DMS114 treated with DMSO at 0.1 percent for 48 hours (cell line): Measurements from ENCODE around the gene FHIT.
"Not testable (repeated sequence)": the region's sequence is repeated elsewhere in the genome, so short reads cannot be mapped to it uniquely, and the experiment has no call there.

ENCODE experiments used
- DNase-seq: peaks from one replicate; lab custom pipeline; 2025; ENCODE audit not compliant: unreplicated experiment; lab: John Stamatoyannopoulos, UW

FHIT gene

DNA sequence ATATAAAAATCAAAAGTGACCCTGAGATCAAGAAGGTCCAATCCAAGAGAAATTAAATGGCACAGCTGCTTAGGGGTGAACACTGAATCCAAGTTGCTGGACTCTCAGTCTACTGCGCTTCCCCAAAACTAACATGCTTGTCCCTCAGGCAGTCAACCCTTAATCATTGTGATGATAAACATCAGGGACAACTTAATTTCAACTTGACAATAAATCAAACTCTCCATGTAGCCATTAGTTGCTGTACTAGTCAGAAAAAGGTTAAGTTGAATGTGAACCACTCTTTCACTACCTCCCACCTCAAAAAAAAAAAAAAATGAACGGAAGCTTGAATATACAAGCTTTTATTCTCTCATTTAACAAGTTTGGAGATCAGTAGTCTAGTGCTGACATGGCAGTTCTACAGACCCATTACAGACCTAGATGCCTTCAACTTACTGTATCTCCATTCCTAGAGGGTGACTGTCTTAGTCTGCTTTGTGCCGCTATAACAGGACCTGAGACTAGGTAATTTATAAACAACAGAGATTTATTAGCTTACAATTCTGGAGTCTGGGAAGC, 185.7 kb downstream of the FHIT start:
- no peak for DNase-seq

DNA sequence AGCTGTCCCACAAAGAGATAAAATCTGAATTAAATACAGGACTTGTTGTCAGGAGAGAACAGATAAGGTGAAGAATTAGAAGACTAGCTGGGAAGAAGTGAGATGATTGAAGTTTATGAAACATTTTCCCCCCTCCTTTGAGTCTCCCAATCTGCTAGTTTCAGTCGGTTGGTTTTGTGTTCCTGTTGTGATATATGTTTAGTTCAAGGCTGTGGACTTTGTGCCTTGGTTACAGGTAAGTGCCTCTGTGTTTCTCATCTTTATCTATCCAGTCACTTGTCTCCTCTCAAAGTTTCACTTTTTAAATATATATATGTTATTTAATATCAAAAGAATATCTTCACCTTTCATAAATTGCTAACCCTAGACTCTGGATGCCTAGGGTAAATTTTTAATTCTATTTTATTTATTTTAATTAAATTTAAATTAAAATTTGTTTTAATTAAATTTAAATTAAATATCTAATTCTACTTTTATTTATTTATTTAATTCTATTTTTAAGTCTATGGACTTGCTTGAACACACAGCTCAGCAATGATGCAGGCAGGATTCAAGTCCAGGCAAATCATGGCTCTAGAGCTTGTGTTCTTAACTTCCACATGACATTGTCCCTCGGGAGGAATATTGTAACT, 190.0 kb downstream of the FHIT start:
- no peak for DNase-seq

DNA sequence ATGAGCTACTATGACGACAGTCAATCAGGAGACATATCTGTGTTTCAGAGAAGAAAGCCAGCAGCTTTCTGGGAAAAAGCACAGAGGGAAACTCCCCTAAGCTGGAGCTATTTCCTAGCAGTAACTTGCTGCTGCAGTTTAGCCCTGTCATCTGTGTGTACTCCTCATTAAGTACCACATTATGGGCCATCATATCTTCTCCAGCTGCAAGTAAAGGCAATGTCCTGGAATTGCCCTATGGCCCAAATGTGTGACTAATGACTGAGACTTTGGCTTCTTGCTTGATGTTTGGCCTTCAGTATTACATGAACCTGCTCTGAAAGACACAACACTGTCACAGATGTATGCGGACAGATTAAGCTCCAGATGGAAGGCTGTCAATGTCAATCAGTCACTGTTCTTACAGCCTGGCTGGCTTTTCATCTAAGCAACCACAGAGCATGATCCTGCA, 190.8 kb downstream of the FHIT start:
- DNase-seq = no peak

DNA sequence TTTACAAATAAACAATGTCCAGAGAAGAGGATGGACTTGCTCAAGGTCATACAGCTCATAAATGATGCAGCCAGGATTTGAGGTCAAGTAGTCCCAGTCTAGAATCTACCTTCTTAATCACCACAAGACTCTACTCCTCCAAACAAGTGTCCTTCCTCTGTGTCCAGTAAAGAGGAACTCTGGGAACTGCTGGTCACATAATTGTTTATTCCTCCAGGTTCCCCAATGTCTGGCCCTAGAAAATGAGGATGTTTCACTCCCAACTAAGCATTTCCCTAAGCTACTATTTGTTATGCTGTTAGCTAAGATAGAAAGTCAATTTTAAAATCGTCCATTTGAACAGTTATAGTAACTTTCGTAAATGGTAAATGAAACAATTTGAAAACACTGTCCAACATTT, 192.4 kb downstream of the FHIT start:
- no peak for DNase-seq

DNA sequence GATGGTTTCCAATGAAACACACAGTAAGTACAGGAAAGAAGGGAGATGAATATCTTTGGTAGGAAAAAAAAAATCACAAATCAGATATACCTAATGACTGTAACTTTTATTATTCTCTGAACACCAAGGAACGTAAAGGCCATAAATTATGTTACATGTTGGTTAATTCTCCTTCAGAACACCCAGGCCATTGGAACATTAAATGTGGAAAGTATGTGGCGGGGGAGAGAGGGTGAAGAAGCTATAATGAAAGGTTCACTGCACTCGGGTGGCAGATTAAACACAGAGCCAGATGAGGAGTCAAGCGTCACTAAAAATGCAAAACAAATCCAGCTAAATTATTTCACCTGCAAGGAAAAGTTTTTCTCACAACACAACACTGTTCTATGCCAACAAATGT, 193.8 kb downstream of the FHIT start:
- no peak for DNase-seq

DNA sequence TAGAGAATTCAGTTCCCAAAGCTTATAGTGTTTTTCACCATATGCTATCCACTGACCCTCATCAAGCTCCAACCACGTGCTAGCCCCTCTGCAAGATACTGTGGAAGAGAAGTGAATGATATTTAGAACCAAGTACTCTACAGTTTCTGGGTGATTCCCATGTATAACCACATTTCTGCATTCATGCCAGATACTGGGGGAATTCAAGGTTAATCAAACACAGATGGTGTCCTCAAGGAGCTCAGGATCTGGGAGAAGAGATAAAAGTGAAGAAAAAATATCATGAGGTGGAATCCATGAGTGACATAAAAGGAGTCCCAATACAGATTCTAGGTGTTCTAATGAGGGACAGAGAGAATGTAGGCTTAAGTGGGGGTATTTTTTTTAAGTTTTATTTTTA, 195.8 kb downstream of the FHIT start:
- no peak for DNase-seq

DNA sequence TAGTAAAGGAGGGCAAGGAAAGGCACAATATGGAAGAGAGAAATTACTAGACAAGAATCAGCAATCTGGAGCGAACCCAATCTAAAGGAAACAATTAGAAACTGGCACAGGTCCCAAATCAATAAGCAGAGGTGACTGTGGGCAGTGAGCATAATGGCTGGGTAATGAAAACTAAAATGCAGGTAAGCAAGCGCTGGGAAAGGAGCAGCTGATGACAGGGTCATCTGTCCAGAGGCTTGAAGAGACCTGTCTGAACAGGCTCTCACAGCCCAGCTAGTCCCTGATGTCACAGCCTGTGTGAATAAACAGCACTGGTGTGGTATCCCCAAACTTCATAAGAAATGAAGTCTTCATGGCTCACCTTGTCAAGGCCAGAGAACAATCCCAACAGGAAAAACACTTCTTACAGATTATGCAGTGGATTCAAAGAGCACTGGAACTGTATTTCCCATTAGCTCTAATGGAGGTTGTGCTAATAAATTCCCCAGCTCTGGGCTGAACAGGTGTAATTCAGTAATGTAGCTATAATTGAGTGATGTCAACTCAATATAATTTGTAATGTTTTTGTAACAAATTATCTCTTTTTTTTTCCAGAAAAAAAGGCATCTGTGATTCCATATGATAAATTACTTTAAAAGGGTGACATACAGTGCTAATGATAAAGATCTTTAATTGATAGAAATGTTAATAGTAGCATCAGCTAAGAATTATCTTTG, 197.3 kb downstream of the FHIT start:
- DNase-seq = no peak

DNA sequence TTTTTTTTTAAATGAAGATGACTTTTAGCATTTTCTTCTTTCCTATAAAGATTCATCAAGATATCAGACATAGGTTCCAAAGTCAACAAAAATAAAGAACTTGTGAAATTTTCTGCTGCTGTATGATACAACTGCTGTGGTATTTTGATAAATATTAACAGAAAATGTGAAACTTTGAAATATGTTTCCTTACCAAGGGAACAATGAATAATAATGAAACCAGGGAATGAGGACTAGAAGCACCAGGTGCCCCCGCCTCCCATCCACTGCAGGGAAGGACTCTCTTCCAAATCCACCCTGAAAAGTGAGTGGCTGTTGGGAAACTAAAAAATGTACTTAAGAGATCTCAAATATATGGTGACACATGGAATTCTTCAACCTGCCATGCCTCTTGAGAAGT, 198.4 kb downstream of the FHIT start:
- DNase-seq = no peak

DNA sequence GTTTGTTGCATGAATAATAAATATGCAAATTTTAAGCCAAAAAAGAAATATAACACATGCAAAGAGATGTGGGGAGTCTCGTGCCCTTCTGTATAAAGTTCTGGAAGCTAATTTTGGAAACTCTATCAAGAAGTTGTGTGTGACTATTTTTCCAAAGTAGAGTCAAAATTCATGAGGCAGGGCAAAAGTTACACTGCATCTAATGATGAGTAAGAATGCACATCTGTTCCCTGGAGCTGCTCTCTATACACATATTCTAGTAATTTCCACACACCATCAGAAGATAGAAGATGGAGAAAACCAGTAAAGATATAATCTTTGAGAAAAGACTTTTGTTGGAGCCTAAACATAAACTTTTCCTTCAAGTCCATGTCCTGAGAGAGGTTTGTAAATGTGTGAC, 199.6 kb downstream of the FHIT start:
- DNase-seq = no peak

DNA sequence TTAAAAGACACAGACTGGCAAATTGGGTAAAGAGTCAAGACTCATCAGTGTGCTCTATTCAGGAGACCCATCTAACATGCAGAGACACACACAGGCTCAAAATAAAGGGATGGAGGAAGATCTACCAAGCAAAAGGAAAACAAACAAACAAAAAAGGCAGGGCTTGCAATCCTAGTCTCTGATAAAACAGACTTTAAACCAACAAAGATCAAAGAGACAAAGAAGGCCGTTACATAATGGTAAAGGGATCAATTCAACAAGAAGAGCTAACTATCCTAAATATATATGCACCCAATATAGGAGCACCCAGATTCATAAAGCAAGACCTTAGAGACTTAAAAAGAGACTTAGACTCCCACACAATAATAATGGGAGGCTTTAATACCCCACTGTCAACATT, 206.1 kb downstream of the FHIT start:
- DNase-seq = not testable (repeated sequence)

DNA sequence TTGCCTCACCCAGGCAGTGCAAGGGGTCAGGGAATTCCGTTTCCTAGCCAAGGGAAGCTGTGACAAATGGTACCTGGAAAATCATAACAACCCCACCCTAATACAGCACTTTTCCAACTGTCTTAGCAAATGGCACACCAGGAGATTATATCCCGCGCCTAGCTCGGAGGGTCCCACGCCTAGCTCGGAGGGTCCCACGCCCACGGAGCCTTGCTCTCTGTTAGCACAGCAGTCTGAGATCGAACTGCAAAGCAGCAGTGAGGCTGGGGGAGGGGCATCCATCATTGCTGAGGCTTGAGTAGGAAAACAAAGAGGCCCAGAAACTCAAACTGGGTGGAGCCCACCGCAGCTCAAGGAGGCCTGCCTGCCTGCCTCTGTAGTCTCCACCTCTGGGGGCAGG, 208.1 kb downstream of the FHIT start:
- no peak for DNase-seq

DNA sequence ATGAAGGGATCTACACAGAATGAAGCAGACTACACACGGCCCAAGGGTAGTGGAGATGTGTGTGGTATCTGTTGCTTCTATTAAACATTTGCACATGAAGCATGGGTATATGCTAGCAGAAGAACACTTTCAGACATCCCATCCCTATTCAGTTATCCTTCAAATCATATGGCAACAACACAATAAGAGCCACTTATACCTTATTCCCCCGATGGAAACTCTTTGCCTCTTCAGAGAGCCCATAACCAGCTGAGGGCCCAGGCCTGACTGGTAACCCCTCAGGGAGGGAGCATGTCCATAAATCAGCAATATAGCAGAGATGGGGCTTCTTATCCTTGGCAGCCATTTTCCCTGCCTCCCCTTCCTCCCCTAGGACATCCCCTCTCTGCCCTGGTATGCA, 210.6 kb downstream of the FHIT start:
- no peak for DNase-seq

DNA sequence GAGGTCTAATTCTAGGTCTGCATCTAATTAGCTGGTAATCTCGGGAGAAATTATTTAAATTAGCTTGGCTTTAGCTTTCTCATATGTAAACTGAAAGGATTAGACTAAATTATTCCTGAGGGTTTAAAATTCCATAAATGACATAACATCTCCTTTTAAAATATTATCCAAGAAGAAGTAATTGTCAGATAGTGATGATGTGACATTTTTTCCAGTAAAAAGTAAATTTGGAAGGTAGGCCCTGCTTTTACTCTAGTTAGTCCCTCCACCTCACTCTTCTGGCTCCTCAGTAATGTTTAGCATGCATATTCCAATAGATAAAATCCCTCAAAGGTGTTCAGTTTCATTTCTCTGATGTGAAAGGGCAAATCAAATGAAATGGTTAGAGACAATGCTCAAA, 215.7 kb downstream of the FHIT start:
- no peak for DNase-seq

DNA sequence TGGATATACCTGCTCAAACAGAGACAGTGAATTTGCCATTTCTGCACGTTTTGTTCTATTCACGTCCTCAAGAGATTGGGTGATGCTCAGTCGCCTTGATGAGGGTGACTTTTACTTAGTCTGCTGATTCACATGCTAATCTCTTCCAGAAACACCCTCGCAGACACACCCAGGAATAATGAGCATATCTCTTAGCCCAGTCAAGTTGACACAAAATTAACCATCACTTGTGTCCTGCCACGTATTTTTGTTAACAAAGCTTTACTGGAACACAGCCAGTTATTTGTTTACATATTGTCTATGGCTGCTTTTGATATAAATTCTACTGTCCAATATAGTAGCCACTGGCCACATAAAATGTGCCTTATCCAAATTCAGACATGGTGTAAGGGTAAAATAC, 218.3 kb downstream of the FHIT start:
- no peak for DNase-seq

DNA sequence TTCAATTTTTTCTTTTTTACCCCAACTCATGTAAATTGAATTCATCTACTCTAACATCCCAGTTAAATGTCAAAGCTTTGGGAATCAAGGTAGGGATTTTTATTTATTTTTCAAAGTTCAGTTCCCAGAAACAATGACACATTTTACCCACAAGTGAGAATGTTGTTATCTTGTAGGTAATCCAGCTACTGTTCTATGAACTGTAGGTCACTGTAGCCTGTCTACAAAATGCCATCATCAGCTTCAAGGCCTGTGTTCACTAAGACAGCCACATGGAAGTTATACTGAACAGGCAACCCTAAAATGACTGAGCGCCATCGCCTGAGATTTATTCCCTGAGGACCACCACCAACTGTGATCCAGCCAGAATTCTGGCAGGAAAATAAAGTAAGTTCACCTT, 219.7 kb downstream of the FHIT start:
- no peak for DNase-seq

DNA sequence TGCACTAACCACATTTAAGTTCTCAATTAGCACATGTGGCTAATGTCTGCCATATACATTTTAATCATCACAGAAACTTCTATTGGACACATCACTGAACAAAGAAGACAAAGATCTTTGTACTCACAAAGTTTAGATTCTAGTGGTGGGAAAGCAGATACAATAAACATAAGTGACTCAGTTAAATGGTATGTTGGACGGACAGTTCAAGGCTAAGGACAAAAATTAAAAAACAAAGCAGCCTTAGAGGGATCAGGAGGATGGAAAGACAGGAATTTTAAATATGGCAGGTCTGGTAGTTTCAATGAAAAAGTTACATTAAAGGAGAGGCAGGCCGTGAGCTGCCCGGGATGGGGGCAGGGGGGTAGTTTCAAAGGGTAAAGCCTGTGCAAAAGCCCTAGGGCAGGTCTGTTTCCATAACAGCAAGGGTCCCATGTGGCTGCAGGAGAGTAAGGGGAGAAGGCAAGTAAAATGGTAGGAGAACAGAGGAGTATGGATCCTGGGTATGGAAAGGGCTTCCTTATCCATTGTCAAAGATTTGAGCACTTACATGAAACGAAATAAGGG, 220.7 kb downstream of the FHIT start:
- no peak for DNase-seq

DNA sequence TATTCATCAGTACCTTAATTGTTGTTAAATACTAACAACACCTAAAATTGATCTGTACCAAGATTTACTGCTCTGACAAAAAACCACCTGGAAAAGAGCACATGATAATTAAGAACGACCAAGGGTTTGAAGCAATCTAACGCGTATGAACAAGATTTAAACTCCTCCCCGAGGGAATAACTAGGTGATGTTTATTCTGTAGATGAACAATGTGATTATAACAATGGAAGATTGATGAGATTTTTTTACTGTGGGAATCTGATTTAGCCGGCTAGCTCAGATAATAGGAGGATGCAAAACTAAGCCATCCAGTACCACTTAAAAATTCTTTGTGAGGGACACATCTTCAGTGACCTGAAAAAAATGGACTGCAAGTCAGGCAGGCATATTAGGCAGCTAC, 222.1 kb downstream of the FHIT start:
- no peak for DNase-seq

DNA sequence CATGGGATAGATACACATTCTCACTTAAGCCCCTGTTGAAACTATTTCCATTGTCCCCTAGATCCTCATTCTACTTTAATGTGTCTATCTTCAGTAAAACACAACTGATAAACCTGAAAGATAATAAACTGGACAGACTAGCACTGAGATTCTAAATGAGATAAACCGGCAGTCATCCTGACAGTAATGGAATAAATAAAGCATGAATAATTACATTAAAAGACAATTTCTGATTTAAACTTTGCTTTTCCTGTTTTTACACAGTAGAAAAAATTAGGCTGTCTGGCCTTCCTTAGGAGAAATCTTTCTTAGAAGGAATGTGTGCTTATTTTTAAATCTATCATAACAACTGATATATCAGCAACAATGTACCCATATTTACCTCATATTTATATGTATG, 232.4 kb downstream of the FHIT start:
- DNase-seq = no peak

DNA sequence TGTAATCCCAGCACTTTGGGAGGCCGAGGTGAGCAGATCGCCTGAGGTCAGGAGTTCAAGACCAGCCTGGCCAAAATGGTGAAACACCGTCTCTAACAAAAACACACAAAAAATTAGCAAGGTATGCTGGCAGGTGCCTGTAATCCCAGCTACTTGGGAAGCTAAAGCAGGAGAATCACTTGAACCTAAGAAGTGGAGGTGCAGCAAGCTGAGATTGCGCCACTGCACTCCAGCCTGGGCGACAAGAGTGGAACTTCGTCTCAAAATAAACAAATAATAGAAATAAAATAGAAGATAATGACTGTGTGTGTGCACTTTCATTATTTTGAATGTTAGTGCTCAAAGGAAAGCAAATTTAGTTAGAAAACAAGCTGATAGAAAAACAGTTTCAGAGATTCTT, 234.2 kb downstream of the FHIT start:
- not testable (repeated sequence) for DNase-seq

DNA sequence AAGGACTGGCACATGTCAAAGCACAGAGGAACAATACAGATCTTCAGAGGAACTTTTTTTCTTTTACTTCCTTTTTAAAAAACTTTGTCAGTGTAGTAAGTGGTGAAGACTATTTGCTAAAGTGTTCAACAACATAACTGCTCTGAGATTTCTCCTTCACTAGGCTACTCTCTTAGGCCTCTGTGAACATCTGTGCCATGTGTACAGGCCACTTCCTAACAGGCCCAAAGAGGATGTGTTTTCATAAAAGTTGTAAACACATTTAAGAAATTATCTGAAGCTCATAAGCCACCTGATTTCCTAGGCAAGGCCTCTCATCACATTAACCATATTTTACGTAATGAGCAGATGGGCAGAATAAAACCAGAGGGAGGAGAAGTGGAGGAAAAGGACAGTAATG, 235.4 kb downstream of the FHIT start:
- no peak for DNase-seq

DNA sequence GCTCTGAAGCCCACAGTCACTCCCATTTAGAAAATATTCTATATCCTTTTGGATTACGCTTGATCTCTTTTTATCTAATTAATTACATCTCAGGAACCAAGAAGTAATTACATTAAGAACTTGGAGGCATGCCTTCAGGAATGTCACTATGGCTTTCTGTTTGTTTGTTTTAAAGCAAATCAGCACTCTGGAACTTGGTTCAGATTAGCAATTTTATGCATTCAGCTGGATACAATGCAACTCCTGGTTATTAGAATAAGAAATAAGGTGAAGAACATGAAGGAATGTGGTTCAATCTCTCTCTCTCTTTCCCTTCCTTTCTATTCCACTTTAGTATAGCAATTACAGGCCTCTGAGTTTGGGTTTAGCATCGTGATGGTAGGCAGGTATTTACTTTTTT, 235.8 kb downstream of the FHIT start:
- DNase-seq = no peak

DNA sequence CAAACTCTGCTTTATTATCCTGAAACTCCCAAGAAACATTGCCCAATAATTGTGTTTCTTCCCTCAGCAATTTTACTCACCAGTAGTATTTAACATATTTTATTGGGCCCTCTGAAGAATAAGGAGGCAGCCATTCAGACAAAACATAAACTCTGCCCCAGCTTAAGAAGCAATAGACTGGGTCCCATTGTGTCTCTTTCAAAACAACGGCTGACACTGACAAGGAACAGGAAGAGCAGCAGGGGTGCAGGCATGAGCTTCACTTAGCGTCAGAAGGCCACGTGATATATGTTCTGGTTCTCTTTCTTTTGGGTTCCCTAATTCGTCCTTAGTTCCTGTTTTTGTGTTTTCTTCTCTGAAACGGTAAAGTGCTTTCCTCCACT, 242.3 kb downstream of the FHIT start:
- DNase-seq = no peak
